ENCODE results near the gene ZNF716.
"Not testable (repeated sequence)": the region's sequence is repeated elsewhere in the genome, so short reads cannot be mapped to it uniquely, and the experiment has no call there.

DNA sequence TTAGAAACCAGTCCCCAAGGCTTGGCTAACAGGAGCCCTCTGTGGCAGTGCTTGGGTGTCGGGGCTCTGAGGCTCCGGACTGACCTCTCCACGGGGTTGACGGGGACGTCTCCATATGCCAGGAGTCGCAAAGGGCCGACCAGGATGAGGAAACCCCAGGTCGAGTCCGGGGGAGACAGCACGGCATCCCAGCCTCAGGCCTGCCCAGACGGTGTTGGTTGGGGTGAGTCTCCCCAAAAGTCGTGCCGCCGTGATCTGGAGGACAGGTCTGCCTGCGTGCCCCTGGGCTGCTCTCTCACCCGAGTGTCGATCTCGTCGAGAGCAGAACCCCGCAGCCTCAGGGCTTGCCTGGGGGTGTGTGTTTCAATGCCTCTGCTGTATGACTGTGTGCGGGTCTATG, 35.0 kb downstream of the ZNF716 start:
- TF ChIP-seq, protein P1, sequence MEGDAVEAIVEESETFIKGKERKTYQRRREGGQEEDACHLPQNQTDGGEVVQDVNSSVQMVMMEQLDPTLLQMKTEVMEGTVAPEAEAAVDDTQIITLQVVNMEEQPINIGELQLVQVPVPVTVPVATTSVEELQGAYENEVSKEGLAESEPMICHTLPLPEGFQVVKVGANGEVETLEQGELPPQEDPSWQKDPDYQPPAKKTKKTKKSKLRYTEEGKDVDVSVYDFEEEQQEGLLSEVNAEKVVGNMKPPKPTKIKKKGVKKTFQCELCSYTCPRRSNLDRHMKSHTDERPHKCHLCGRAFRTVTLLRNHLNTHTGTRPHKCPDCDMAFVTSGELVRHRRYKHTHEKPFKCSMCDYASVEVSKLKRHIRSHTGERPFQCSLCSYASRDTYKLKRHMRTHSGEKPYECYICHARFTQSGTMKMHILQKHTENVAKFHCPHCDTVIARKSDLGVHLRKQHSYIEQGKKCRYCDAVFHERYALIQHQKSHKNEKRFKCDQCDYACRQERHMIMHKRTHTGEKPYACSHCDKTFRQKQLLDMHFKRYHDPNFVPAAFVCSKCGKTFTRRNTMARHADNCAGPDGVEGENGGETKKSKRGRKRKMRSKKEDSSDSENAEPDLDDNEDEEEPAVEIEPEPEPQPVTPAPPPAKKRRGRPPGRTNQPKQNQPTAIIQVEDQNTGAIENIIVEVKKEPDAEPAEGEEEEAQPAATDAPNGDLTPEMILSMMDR (IDR thresholded peaks at IDR 0.05), result not testable (repeated sequence)
- not testable (repeated sequence) for TF ChIP-seq POLR2A, POLR2AphosphoS5 (IDR thresholded peaks at IDR 0.05)
